GM18505 (cell line): ENCODE data around the gene LIN54.
"Not testable (repeated sequence)": the region's sequence is repeated elsewhere in the genome, so short reads cannot be mapped to it uniquely, and the experiment has no call there.

Source experiments
- ATAC-seq: cut with Tn5 transposase; IDR thresholded peaks from one replicate; pipeline ENCODE4 v1.9.1; 2021; ENCODE audit not compliant: unreplicated experiment
- POLR2A ChIP-seq: IDR thresholded peaks from 4 replicates; pipeline ENCODE4 v1.6.1; 2011; ENCODE audit warnings: borderline replicate concordance; ENCODE audit not compliant: insufficient read depth, insufficient read length; ENCODE audit errors: extremely low read depth

Gene LIN54

DNA sequence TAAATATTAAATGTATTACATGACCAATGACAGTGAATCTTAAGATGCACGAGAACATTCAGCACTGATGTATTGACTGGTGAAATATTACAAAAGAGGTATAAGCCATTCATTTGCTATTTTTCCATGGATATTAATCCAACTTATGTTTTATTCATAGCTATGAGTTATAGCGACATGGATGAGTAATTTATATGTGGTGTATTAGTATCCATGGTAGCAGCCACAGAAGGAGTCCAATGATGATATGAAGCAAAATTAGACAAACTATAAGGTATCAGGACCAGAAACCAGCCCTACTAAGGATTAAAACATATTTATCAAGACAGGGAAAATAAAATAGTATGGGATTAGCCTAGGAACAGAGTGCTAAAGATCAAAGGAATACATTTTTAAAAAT is 59.4 kb downstream of the LIN54 start:
- TF ChIP-seq POLR2A: no peak
- no peak for ATAC-seq

DNA sequence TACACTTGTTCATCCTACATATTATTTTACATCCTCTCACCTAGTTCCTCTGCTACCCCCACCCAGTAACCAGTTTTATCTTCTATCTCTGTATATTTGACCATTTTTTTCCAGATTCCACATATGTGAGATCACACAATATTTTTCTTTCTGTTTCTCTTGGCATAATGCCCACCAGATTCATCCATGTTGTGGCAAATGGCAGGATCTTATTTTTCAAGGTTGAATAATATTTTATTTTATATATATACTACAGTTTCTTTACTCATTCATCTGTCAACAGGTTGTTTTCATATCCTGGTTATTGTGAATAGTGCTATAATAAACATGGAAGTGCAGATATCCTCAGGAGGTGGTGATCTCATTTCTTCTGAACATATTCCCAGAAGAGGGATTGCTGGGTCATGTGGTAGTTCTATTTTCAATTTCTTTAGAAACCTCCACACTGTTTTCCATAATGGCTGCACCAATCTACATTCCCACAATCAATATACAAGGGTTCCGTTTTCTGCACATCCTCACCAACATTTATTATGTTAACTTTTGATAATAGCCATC is 61.9 kb downstream of the LIN54 start:
- TF ChIP-seq POLR2A: no peak
- ATAC-seq: no peak

DNA sequence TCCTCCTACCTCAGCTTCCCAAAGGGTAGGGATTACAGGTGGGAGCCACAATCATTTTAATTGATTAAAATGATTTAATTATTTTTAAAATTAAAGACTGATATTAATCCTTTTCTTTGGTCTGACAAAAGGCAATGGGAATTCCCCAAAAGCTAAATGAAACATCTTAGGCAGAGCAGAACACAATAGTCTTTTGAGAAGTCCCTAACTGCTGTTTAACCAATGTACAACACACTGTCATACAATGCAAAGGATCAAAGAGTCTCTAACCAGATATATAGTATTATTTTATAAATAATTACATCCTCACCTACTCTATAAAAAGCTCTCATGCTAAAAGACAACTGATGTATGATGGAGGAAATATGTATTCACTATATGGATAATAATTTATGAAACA is 63.1 kb downstream of the LIN54 start:
- no peak for ATAC-seq
- no peak for TF ChIP-seq POLR2A

DNA sequence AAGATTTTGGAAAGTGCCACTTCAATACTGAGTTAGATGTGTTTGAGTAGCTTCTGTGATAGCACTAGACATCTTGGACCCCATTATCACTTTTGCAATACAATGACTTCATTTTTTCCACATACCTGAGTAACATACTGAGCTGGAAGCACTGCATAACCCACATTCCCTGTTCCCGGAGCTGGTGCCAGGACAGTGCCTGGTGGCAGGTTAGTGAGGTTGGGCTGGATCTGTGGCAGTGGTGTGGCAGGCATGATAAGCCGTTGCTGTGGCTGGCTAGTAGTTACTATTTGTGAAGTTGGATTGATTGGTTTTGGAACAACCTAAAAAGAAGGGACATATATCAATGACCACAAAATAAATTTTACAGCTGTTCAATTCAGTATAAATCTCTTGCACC is 71.2 kb downstream of the LIN54 start:
- no peak for TF ChIP-seq POLR2A
- ATAC-seq: no peak

DNA sequence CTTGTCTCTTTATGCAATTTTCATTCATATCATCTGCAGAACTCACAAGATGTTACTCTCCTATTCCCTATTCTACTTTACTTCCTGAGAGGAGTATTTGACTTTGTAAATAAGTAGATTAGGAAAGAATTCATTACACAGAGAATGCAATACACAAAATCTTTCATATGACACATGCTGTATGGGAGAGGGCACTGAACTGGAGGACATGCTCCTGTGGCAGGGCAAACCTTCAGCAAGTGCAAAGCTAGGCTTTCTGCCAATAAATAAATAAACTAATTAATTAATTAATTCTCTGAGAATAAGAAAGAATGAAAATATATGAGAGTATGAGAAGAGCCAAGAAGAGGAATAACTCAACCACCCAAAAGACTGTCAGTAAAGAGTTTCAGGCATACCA is 76.2 kb downstream of the LIN54 start:
- no peak for TF ChIP-seq POLR2A
- no peak for ATAC-seq

DNA sequence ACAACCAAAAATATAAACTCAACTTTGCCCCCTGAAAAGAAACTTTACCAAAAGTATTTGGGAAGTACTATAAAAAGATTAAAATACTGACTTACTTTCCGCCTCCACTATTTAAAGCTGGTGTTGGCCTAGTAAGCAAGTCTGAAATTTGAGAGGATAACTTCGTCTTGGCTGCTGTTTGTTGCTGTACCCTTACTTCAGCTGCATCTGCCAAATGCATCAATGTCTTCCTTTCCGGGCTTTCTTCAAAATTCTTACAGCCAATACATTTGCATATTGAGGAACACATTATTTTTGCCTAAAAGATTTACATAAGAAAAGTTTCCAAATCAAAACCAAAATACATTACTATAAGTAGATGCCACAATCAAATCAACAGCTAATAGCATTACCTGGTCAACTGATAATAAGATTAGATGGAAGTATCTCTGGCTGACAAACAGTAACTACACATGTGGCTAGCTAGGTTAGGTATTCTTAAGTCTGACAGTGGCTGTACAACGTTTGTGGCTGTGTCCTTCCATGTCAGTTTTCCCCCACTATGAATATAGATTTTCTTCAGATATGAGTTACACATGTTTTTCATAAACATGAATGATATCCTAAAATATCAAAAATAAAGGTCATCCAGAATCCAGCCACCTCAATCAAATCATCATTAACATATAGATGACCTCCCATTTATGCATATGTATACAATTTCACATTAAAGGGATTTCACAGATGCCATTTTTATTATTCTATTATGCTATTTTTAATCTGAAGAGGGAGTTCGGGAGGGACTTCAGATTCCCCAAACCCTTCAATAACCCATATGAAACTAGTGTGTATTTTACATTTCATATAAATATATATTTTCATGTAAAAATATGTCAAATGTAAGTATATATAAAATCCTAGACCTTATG is 79.5 kb downstream of the LIN54 start:
- ATAC-seq: no peak
- no peak for TF ChIP-seq POLR2A

DNA sequence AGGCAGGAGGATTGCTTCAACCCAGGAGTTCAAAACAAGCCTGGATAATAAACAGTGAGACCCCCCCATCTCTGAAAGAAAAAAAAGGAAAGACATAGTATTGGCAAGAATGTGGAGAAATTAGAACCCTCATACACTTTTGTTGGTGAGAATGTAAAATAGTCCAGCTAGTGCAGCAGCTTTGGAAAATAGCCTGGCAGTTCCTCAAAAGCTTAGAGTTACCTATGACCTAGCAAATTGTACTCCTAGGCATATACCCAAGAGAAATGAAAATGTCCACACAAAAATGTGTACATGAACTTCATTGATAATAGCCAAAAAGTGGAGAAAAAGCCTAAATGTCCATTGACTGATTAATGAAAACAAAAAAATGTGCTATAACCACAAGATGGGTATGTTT is 88.8 kb downstream of the LIN54 start:
- TF ChIP-seq POLR2A: no peak

DNA sequence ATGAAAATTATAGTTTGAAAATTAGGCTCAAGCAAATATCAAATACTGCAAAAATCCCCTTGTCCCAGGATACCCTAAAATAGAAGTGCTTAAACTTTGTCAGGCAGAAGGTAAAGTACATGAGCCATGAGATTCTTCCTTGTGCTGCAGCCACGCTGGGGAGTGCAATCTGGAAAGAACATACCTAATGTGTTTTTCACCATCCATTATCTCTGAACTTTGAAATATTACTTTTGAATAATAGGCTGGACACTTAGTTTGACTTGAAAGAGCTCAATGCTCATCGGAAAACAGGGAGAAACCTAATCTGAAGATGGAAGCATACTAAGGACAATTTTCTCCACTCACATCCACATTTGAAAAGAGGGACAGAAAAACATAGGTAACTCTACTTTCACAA is 91.2 kb downstream of the LIN54 start:
- no peak for TF ChIP-seq POLR2A
- ATAC-seq: no peak

More for the DNA sequence above, 88.8 kb downstream of the LIN54 start:
- ATAC-seq: no peak

DNA sequence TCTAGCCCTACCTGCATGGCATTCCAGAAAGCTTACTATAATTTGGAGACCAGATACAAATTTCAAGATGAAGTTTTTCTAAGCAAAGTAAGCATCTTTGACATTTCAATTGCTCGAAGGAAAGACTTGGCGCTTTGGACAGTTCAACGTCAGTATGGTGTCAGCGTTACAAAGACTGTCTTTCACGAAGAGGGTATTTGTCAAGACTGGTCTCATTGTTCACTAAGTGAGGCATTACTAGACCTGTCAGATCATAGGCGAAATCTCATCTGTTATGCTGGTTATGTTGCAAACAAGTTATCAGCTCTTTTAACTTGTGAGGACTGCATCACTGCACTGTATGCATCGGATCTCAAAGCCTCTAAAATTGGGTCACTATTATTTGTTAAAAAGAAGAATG is 92.5 kb downstream of the LIN54 start:
- ATAC-seq: no peak
- TF ChIP-seq POLR2A: no peak

DNA sequence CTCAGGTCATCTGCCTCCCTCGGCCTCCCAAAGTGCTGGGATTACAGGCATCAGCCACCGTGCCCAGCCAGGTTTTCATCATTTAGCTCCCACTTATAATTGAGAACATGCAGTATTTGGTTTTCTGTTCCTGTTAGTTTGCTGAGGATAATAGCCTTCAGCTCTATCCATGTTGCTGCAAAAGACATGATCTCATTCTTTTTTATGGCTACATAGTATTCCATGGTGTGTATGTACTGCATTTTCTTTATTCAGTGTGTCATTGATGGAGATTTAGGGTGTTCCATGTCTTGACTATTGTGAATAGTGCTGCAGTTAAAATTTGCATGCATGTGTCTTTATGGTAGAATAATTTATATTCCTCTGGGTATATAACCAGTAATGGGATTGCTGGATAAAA is 96.7 kb downstream of the LIN54 start:
- ATAC-seq: not testable (repeated sequence)

DNA sequence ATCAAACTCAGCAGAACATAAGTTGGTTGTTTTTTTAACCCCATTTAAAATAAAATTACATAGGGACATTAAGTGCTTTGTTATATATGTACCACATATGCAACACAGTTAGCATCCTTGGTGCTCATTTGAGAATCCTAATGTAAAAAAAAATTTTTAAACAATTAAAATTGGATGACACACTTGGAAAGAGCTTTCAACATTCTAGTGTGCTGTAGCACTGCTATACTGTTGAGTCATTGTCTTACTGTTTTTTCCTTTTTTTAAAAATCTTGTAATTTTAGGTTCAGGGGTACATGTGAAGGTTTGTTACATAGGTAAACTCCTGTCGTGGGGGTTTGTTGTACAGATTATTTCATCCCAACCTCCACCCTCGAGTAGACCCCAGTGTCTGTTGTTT is 97.3 kb downstream of the LIN54 start:
- no peak for ATAC-seq
- TF ChIP-seq POLR2A: no peak

DNA sequence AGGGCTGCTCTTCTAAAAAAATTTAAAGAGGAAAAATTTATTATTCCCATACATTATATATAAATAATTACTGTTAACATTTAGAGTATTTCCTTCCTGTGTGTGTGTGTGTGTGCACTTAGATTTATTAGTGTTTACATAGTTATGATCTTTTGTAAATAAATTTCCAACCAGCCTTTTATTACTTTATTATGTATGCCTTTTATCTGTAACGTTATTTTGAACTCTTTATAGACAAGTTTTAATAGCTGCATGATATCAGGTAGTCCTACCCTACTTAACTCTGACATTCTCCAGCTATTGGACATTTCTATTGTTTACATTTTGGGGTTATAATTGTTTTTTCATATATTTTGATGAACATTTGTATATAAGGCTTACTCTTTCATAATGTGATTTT is 101.3 kb downstream of the LIN54 start:
- no peak for ATAC-seq
- TF ChIP-seq POLR2A: no peak

DNA sequence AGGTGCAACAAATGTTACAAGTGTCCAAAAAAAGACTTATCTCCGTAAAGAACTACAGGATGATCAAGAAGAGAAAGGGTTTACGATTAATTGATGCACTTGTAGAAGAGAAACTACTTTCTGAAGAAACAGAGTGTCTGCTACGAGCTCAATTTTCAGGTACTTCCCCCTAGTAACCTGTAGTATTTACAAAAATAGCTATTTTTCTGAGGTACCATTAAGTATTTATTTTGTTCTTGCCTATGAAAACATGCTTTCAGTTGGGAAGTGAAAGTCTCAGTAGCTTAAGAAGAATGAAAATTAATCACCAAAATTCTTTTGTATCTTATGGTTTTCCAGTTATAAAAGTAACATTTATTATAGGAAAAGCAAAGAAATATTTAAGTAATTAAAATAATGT is 104.2 kb downstream of the LIN54 start:
- no peak for TF ChIP-seq POLR2A
- no peak for ATAC-seq

DNA sequence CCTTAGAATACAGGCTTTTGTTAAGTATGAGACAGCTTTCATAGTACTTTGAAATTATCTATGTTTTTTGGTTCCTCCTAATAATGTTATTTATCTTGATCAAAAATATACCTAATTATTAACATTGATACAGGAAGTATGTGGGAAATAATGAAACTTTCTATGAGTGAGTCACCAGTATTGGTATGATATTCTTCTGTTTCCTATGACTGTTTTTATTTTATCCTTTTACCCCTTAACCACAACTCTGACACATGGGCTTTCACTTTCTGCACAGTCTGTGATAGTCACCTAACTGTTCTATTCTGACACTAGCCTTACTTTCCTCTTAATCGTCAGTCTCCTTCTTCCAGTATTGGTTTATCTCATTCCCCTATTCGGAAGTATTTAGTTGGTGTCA is 105.4 kb downstream of the LIN54 start:
- no peak for TF ChIP-seq POLR2A
- ATAC-seq: peak; percentile 52
